Neural cell (in vitro differentiated cells): ENCODE data around the gene REL.
"Not testable (repeated sequence)": the region's sequence is repeated elsewhere in the genome, so short reads cannot be mapped to it uniquely, and the experiment has no call there.

ENCODE experiments used
- EP300 ChIP-seq: fragments of 450-650 bp; conservative IDR thresholded peaks from 2 replicates; pipeline ENCODE4 v1.6.1; 2014; ENCODE audit warnings: antibody characterized with exemption, mild to moderate bottlenecking, moderate library complexity; ENCODE audit not compliant: poor library complexity, severe bottlenecking
- TF ChIP-seq, protein P1 (sequence below): fragments of 450-650 bp; IDR thresholded peaks from 2 replicates; pipeline ENCODE4 v1.5.1; 2014; ENCODE audit warnings: antibody characterized with exemption, mild to moderate bottlenecking, moderate library complexity; ENCODE audit not compliant: poor library complexity, severe bottlenecking

- TF ChIP-seq, protein P1, sequence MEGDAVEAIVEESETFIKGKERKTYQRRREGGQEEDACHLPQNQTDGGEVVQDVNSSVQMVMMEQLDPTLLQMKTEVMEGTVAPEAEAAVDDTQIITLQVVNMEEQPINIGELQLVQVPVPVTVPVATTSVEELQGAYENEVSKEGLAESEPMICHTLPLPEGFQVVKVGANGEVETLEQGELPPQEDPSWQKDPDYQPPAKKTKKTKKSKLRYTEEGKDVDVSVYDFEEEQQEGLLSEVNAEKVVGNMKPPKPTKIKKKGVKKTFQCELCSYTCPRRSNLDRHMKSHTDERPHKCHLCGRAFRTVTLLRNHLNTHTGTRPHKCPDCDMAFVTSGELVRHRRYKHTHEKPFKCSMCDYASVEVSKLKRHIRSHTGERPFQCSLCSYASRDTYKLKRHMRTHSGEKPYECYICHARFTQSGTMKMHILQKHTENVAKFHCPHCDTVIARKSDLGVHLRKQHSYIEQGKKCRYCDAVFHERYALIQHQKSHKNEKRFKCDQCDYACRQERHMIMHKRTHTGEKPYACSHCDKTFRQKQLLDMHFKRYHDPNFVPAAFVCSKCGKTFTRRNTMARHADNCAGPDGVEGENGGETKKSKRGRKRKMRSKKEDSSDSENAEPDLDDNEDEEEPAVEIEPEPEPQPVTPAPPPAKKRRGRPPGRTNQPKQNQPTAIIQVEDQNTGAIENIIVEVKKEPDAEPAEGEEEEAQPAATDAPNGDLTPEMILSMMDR = not testable (repeated sequence)
- TF ChIP-seq EP300 = not testable (repeated sequence)
These were observed 24.5 kb downstream of the REL start for GRCh38 chr2:60905867-60906266.
